HG03469 (cell line): ENCODE measurements around the gene NPIPA5.
"Not testable (repeated sequence)": the region's sequence is repeated elsewhere in the genome, so short reads cannot be mapped to it uniquely, and the experiment has no call there.

Experiments used
- ATAC-seq: cut with Tn5 transposase; IDR thresholded peaks from one replicate; pipeline ENCODE4 v1.9.1; 2021; ENCODE audit warnings: mild to moderate bottlenecking, moderate library complexity, moderate number of reproducible peaks; ENCODE audit not compliant: unreplicated experiment

The NPIPA5 gene

DNA sequence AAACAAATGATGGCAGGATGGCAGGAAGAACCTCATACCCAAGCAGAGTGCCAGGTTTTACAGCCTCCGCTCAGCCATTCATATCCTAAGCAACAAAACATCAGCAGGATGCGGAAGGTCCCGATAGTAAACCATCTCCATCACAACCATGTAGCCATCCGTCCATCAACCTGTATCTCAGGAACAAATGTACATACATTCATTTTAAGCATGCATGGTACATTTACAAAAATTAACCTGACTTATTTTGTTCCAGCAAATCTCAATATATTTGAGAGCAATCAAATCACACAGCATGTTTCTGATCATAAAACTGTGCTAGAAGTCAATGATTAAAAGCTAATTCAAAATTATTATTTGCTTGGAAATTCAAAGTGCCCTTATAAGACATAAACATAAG is at the start of gene NPIPA5:
Gene NPIPA5 (minus strand): TSS at position 101 of the 400 bp plus-strand sequence. CDS start 0 bp downstream, at position 101.
- not testable (repeated sequence) for ATAC-seq

GRCh38 chr16:15427648-15428239 is 49.6 kb upstream of the NPIPA5 start:
- ATAC-seq: no peak

GRCh38 chr16:15426796-15427195 is 48.7 kb upstream of the NPIPA5 start:
- ATAC-seq: no peak

DNA sequence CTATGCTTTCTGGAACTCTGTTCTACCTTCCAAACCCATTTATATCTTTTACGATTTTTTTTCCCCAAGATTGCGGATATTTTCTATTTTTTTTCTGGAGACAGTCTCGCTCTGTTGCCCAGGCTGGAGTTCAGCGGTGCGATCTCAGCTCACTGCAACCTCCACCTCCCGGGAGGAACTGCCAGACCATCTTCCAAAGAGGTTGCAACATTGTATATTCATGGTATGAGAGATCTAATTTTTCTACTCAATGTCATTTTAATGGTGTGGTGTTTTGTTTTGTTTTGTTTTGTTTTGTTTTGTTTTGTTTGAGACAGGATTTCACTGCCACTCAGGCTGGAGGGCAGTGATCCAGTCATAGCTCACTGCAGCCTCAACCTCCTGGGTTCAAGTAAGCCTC is 47.8 kb upstream of the NPIPA5 start:
- ATAC-seq: no peak

GRCh38 chr16:15422222-15422621 is 44.1 kb upstream of the NPIPA5 start:
- no peak for ATAC-seq

DNA sequence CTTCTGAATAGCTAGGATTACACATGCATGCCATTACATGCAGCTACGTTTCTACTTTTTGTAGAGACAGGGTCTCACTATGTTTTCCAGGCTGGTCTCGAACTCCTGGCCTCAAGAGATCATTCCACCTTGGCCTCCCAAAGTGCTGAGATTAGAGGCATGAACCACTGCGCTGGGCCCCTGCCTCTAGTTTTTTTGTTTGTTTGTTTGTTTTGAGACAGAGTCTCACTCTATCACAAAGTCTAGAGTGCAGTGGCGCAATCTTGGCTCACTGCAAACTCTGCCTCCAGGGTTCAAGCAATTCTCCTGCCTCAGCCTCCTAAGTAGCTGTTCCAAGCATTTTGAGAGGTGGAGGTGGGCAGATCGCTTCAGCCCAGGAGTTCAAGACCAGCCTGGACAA is 43.6 kb upstream of the NPIPA5 start:
- ATAC-seq: not testable (repeated sequence)

- no peak for ATAC-seq
Observed at GRCh38 chr16:15418206-15418605, 40.1 kb upstream of the NPIPA5 start.

DNA sequence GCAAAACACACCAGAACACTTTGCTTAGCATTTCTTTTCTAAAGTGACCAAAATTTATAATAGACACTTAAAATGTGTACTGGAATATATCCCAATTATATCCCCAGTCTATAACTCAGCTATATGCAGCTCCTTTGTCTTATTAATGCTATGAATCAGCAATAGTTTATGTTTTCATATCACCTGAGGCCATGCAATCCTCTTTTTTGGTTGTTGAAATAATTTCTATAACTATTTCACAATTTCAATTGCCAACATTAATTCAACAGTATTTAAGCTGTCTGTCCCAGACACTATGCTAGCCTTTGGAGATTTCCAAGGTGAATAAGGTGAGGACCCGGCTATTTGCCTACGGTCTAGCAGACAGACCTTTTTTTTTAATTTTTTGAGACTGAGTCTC is 39.1 kb upstream of the NPIPA5 start:
- no peak for ATAC-seq

DNA sequence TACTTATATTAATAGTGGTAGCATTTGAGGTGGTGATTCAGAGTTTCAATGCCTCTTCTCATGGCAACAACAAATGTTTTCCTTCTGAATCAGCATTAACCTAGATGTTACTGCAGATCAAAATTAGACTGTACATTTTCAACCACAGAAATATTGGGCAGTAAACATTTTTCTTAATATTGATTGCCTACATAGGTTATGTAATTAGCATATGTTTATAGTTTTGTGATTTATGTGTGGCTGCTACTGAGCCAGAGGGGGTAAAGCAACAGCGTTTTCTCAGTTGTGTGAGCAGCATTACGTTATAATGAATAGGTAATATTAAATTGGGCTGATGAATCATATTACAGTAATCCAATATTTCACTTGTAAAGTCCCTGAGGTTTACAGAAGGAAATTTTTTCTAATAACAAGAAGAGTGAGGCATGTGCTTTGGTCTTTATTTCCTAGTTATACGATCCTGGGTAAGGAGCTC is 37.5 kb upstream of the NPIPA5 start:
- ATAC-seq: no peak

- ATAC-seq: not testable (repeated sequence)
Observed at GRCh38 chr16:15409476-15409875, 31.4 kb upstream of the NPIPA5 start.

GRCh38 chr16:15407756-15408155 is 29.7 kb upstream of the NPIPA5 start:
- not testable (repeated sequence) for ATAC-seq

DNA sequence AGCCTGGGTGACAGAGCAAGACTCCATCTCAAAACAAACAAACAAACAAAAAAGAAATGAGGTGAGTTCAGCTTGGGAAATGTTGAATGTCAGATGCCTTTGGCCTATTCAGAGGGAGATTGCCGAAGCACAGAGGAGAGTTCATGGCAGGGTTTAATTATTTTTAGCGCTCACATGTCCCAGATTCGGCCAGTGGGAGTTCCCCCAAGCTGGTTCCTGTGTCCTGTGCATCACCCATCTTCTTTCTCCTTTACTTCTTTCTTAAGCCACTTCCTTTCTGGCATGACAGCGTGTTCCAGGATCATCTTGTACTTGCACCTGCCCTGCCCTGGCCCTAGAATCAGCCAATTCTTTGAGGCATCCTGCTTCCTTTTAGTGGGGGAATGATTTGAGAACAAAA is 26.7 kb upstream of the NPIPA5 start:
- ATAC-seq: no peak

DNA sequence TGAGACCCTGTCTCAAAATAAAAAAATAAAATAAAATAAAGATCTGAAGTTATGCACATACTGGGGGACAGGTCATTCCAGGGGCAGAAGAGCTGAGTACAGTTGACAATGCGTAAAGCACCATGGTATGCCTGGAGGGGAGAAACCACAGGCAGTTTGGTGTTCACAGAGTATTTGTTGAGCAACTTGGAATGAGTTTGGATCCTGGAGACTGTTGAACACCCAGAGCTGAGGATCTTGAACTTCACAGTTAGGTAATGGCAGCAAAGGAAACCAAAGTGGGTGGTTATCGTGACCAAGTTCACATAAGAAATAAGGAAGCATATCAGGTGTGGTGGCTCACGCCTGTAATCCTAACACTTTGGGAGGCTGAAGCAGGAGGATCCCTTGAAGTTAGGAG is 26.0 kb upstream of the NPIPA5 start:
- not testable (repeated sequence) for ATAC-seq

- ATAC-seq: no peak
Observed at GRCh38 chr16:15403392-15403995, 25.4 kb upstream of the NPIPA5 start.

- ATAC-seq: no peak
Observed at GRCh38 chr16:15401972-15402371, 23.9 kb upstream of the NPIPA5 start.

DNA sequence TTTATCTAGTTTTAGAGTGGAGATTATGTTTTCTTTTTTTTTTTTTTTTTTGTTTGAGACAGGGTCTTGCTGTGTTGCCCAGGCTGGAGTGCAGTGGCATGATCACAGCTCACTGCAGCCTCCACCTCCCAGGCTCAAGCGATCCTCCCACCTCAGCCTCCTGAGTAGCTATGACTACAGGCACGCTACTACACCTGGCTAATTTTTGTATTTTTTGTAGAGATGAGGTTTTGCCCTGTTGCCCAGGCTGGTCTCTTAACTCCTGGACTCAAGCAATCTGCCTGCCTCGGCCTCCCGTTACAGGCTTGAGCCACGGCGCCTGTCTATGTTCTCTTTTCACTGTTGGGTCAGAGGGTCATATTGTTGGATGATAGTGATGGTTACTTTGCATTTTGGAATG is 22.2 kb upstream of the NPIPA5 start:
- ATAC-seq: not testable (repeated sequence)

- ATAC-seq: no peak
Observed at GRCh38 chr16:15399317-15399716, 21.2 kb upstream of the NPIPA5 start.

DNA sequence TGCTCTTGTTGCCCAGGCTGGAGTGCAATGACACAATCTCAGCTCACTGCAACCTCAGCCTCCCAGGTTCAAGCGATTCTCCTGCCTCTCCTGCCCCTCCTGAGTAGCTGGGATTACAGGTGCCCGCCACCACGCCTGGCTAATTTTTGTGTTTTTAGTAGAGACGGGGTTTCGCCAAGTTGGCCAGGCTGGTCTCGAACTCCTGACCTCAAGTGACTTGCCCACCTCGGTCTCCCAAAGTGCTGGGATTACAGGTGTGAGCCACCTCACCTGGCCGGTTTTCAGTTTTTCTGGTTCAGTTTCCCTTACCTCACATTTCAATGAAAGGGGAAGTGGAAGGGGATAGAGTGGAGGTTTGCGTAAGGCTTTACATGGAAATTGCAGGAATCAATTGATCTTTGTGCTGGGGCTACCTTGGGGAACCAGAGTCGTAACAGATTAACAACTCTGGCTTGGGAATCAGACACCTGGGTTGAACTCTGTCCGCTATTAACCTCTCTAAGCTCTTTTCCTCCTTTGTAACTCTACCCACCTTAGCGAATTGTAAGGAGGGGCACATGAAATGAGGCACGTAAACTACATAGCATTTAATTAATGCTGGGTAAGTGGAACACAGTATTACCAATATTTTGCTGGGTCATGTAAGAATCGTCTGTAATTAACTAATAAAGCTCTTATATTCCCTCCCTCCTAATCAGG is 20.7 kb upstream of the NPIPA5 start:
- no peak for ATAC-seq

DNA sequence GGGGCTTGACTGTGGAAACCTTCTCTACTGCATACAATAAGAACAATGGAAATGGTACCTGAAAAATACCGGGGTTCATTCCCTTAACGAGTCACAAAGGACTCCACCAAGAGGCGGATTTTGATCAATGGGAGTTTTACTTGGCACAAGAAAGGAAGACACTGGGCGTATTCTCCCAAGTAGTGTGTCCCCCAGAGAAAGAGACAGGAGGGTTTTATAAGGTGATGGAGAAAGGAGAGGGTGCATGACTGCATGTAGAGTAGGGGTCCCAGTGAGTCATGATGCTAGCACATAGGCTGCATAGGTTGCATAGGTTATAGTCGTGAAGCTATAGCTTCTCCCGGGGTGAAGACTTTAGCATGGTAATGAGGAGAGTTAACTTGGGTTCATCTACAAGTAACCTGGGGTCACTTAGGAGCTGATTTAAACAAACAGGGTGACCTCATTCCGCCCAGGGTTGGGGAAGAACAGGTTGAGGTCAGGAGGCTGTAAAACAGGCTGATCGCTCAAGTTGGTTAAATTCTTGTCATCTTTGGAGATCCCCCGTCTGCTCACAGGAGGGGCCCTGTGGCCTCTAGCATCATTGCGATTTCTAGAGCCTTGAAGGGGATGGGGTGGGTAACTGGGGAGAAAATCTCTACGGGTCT is 19.0 kb upstream of the NPIPA5 start:
- no peak for ATAC-seq

GRCh38 chr16:15396509-15396829 is 18.4 kb upstream of the NPIPA5 start:
- ATAC-seq: not testable (repeated sequence)

- ATAC-seq: not testable (repeated sequence)
Observed at GRCh38 chr16:15395631-15396508, 17.8 kb upstream of the NPIPA5 start, which contains the start of gene MPV17L. MPV17L (plus strand) TSS chr16:15395754; CDS start chr16:15395898, 144 bp downstream.
